ENCODE measurements around the gene HECA. TPM values are rescaled to one million over a fixed set of nuclear protein-coding genes. Genes with fewer than 3 reads are reported as not detected.
"Not testable (repeated sequence)": the region's sequence is repeated elsewhere in the genome, so short reads cannot be mapped to it uniquely, and the experiment has no call there.

The HECA gene
- total and polyA plus RNA-seq, 10 of the 15 experiments (the other 5 are each of a cell fraction or from before 2014, with no cell fraction given): 0.52 to 7.2 (median 2.7) TPM

DNA sequence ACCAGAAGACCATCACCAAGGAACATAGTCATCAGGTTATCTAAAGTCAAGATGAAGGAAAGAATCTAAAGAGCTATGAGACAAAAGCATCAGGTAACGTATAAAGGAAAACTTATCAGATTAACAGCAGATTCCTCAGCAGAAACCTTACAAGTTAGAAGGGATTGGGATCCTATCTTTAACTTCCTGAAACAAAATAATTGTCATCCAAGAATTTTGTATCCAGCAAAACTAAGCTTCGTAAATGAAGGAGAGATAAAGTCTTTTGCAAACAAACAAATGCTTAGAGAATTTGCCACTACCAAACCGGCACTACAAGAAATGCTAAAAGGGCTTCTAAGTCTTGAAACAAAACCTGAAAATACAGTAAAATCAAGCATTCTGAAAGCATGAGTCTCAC lies 71.0 kb downstream of the HECA start (continued):
- TF ChIP-seq, protein P1, sequence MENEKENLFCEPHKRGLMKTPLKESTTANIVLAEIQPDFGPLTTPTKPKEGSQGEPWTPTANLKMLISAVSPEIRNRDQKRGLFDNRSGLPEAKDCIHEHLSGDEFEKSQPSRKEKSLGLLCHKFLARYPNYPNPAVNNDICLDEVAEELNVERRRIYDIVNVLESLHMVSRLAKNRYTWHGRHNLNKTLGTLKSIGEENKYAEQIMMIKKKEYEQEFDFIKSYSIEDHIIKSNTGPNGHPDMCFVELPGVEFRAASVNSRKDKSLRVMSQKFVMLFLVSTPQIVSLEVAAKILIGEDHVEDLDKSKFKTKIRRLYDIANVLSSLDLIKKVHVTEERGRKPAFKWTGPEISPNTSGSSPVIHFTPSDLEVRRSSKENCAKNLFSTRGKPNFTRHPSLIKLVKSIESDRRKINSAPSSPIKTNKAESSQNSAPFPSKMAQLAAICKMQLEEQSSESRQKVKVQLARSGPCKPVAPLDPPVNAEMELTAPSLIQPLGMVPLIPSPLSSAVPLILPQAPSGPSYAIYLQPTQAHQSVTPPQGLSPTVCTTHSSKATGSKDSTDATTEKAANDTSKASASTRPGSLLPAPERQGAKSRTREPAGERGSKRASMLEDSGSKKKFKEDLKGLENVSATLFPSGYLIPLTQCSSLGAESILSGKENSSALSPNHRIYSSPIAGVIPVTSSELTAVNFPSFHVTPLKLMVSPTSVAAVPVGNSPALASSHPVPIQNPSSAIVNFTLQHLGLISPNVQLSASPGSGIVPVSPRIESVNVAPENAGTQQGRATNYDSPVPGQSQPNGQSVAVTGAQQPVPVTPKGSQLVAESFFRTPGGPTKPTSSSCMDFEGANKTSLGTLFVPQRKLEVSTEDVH (IDR thresholded peaks at IDR 0.05; ENCODE audit: low read depth, partially characterized antibody): no peak
- TF ChIP-seq JUND (IDR thresholded peaks at IDR 0.05; ENCODE audit: low read depth, low read length) (no peak), ZNF207 (IDR thresholded peaks at IDR 0.05; ENCODE audit: borderline replicate concordance) (no peak), BMI1 (IDR thresholded peaks at IDR 0.05; ENCODE audit: borderline replicate concordance) (no peak), MEF2A (IDR thresholded peaks at IDR 0.05; ENCODE audit: insufficient read depth, low read depth, low read length) (no peak), BRCA1 (IDR thresholded peaks at IDR 0.05; ENCODE audit: low read depth, low read length) (no peak), WRNIP1 (IDR thresholded peaks at IDR 0.05; ENCODE audit: borderline replicate concordance, low read depth, low read length) (no peak), PAX5 (IDR thresholded peaks at IDR 0.05; ENCODE audit: borderline replicate concordance, low read depth, low read length) (no peak)
- TF ChIP-seq, protein P2, sequence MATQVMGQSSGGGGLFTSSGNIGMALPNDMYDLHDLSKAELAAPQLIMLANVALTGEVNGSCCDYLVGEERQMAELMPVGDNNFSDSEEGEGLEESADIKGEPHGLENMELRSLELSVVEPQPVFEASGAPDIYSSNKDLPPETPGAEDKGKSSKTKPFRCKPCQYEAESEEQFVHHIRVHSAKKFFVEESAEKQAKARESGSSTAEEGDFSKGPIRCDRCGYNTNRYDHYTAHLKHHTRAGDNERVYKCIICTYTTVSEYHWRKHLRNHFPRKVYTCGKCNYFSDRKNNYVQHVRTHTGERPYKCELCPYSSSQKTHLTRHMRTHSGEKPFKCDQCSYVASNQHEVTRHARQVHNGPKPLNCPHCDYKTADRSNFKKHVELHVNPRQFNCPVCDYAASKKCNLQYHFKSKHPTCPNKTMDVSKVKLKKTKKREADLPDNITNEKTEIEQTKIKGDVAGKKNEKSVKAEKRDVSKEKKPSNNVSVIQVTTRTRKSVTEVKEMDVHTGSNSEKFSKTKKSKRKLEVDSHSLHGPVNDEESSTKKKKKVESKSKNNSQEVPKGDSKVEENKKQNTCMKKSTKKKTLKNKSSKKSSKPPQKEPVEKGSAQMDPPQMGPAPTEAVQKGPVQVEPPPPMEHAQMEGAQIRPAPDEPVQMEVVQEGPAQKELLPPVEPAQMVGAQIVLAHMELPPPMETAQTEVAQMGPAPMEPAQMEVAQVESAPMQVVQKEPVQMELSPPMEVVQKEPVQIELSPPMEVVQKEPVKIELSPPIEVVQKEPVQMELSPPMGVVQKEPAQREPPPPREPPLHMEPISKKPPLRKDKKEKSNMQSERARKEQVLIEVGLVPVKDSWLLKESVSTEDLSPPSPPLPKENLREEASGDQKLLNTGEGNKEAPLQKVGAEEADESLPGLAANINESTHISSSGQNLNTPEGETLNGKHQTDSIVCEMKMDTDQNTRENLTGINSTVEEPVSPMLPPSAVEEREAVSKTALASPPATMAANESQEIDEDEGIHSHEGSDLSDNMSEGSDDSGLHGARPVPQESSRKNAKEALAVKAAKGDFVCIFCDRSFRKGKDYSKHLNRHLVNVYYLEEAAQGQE (IDR thresholded peaks at IDR 0.05; ENCODE audit: low read depth, low read length): no peak
- TF ChIP-seq, protein P3, sequence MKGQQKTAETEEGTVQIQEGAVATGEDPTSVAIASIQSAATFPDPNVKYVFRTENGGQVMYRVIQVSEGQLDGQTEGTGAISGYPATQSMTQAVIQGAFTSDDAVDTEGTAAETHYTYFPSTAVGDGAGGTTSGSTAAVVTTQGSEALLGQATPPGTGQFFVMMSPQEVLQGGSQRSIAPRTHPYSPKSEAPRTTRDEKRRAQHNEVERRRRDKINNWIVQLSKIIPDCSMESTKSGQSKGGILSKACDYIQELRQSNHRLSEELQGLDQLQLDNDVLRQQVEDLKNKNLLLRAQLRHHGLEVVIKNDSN (IDR thresholded peaks at IDR 0.05; ENCODE audit: borderline replicate concordance, extremely low read length, insufficient read depth, low read depth, low read length): no peak

DNA sequence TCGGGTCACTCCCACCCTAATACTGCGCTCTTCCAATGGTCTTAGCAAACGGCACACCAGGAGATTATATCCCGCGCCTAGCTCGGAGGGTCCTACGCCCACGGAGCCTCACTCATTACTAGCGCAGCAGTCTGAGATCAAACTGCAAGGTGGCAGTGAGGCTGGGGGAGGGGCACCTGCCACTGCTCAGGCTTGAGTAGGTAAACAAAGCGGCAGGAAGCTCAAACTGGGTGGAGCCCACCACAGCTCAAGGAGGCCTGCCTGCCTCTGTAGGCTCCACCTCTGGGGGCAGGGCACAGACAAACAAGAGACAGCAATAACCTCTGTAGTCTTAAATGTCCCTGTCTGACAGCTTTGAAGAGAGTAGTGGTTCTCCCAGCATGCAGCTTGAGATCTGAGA lies 75.9 kb downstream of the HECA start:
- WGBS (ENCODE audit: insufficient coverage, insufficient replicate concordance, low lambda C conversion rate, missing lambda C conversion rate): 86% methylated on average over 8 of the region's 10 CpGs
- H3K79me2 ChIP-seq (ENCODE audit: control insufficient read depth, insufficient read depth, low read length); H3K27me3 ChIP-seq (replicated peaks in 1 of 2; ENCODE audit: control insufficient read depth in 2 of 2, insufficient read depth in 2 of 2, low read length in 1 of 2); RAD21 ChIA-PET (ENCODE audit: unreplicated experiment); H3K36me3 ChIP-seq (ENCODE audit: control insufficient read depth in 2 of 2, insufficient read depth in 2 of 2, low read length in 1 of 2); H3K4me1 ChIP-seq (ENCODE audit: control insufficient read depth, insufficient read depth, low read length); BruUV-seq (replicated peaks); in situ Hi-C loops (cut with MboI); ATAC-seq; POLR2A ChIA-PET; H3K9me3 ChIP-seq (replicated peaks; ENCODE audit: control insufficient read depth, insufficient read depth, low read length); H3K27ac ChIP-seq (ENCODE audit: control insufficient read depth, insufficient read depth); CTCF ChIA-PET; H3K9ac ChIP-seq (ENCODE audit: control insufficient read depth, insufficient read depth, low read length); H2AFZ ChIP-seq (ENCODE audit: control insufficient read depth, low read depth, low read length); DNase-seq (ENCODE audit: low read depth, low spot score); H4K20me1 ChIP-seq (ENCODE audit: control insufficient read depth, insufficient read depth); FAIRE-seq; H3K4me2 ChIP-seq (ENCODE audit: control insufficient read depth, insufficient read depth); SMC1A ChIA-PET (ENCODE audit: uncharacterized antibody, unreplicated experiment); intact Hi-C loops (cut with micrococcal nuclease; ENCODE audit: unreplicated experiment); H3K4me3 ChIP-seq: not testable (repeated sequence)
